Cardiac fibroblast (primary cell): ENCODE measurements around the gene PTBP1.

Experiments
- DNase-seq, 2 donors: peaks; one replicate each; pipeline versions ENCODE4 v3.0.0 to v3.0.0-alpha.2; 2010; ENCODE audit warnings: low read depth in 2 of 2
- H3K4me3 ChIP-seq, 2 donors: replicated peaks in 1 of 2; 1 replicate in 1 of 2; 2 replicates in 1 of 2; pipeline ENCODE4 v1.5.1; 2011; ENCODE audit warnings: low read depth in 2 of 2, low read length in 2 of 2, mild to moderate bottlenecking in 2 of 2, moderate library complexity in 1 of 2
- CTCF ChIP-seq: IDR thresholded peaks from one replicate; pipeline ENCODE4 v1.5.1; 2011; ENCODE audit warnings: low read depth, mild to moderate bottlenecking, low read length, inconsistent platforms

PTBP1 gene

GRCh38 chr19:789701-790060 lies 7.6 kb upstream of the PTBP1 start:
- DNase-seq, result peak in 1 of 2 donors; percentile 29
- H3K4me3 ChIP-seq, result no peak overlapping the region
- TF ChIP-seq CTCF, result no peak

- no peak for TF ChIP-seq CTCF
- H3K4me3 ChIP-seq, result no peak overlapping the region
- no peak for DNase-seq
These were observed 6.2 kb upstream of the PTBP1 start for GRCh38 chr19:791007-791566.

GRCh38 chr19:791567-792305 lies 5.5 kb upstream of the PTBP1 start:
- peak in 1 of 2 donors; percentile 40 for DNase-seq
- no peak overlapping the region for H3K4me3 ChIP-seq
- TF ChIP-seq CTCF, result no peak

- no peak for DNase-seq
- no peak overlapping the region for H3K4me3 ChIP-seq
- no peak for TF ChIP-seq CTCF
These were observed 4.9 kb upstream of the PTBP1 start for GRCh38 chr19:792306-792885.

- no peak for TF ChIP-seq CTCF
- no peak for DNase-seq
- H3K4me3 ChIP-seq, result no peak overlapping the region
These were observed 3.4 kb upstream of the PTBP1 start for GRCh38 chr19:793806-794205.

- TF ChIP-seq CTCF, result no peak
- DNase-seq, result no peak
- H3K4me3 ChIP-seq, result no peak overlapping the region
These were observed 2.1 kb upstream of the PTBP1 start for GRCh38 chr19:795073-795611.
